Activated naive CD8-positive, alpha-beta T cell treated with anti-CD3 and anti-CD28 coated beads, Interleukin-2, amount 50 U/mL, for 16 hours (primary cell): ENCODE data around the gene DCAF5.
"Not testable (repeated sequence)": the region's sequence is repeated elsewhere in the genome, so short reads cannot be mapped to it uniquely, and the experiment has no call there.

Experiments used
- DNase-seq: peaks from one replicate; pipeline ENCODE4 v3.0.0-alpha.2; 2020; ENCODE audit warnings: low read depth, low spot score

The DCAF5 gene

DNA sequence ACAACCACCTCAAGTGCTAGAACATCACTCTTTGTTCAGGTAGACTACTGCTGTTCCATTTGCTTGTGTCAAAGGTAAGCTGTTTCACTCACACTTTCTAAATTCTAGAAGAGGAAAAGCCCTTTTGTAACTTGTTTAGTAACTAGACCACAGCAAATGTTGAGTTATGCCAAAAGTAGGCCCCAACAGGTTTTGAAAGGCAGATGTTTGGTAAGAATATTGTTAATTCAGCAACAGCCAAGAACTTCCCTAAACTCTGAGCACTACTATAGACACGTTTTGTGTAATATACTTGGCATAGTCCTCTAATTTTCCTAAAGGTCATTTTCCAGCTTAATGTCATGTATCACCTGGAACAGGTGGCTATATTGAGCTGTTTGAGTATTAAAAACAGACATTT is 79.0 kb downstream of the DCAF5 start:
- DNase-seq: no peak

- DNase-seq: no peak
These were observed 79.5 kb downstream of the DCAF5 start for GRCh38 chr14:69073429-69073828.

DNA sequence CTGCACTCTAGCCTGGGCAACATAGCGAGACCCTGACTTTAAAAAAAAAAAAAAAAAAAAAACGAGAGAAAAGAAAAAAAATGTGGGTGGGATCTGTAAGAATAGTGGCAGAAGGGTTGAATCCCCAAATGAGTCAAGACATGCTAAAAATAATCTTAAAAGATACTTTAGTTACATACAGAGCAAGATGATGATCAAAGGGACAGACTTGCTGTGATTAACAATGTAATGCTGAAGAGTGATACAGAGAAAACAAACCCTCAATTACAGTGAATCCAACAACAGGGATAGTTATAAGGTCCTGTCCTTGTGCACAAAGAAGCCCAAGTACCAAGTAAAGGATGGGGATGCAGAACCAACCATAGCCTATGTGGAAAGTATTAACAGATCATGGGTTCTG is 80.3 kb downstream of the DCAF5 start:
- no peak for DNase-seq

DNA sequence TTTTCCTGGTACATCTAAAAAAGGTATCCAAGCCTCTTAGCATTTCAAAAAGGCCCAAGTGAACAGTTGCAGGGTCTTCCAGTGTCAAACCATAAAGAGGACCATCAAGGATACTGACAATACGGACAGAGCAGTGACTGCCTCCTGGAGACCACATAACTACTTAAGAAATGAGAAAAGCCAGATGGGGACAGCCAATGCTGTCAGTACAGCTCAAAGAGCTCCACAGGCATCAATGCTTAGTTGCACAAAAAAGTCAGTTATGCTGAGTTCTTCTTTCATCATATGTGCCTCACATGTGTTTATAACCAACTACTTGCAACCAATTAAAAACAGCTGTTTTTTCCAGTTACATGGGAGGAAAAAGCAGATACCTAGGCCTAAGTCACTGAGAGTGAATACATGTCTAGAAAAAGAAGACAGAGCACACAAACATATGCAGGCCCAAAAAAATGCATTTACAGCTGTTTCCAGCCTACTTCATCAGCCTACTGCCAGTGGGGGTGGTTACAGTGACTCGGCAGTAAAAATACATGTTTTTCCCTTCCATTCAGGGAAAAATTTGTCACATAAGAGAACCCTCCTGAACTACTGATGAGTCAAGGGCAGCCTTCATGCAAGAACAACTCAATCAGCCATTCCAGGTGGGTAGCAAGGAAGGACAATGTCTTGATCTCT is 84.0 kb downstream of the DCAF5 start:
- DNase-seq: no peak

GRCh38 chr14:69066396-69067171 is 86.3 kb downstream of the DCAF5 start:
- DNase-seq: no peak

GRCh38 chr14:69065934-69066333 is 87.0 kb downstream of the DCAF5 start:
- DNase-seq: not testable (repeated sequence)

DNA sequence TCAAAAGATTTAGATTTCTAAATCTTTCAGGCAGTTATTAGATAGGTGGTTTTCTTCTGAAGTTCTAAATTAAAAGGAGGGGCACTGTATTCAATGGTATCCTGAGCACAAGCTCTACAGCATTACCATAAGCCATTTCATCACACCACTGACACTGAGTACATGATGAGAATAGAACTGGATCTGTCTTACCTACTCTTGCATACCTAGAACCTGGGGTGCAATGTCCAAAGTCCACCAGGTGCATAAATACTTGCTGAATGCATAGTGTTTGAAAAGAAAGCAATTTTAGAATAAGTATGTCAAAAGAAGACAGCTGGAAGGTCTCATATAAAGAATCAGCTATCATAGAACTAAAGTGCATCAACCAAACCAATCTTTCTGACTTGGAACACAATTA is 88.3 kb downstream of the DCAF5 start:
- DNase-seq: no peak

DNA sequence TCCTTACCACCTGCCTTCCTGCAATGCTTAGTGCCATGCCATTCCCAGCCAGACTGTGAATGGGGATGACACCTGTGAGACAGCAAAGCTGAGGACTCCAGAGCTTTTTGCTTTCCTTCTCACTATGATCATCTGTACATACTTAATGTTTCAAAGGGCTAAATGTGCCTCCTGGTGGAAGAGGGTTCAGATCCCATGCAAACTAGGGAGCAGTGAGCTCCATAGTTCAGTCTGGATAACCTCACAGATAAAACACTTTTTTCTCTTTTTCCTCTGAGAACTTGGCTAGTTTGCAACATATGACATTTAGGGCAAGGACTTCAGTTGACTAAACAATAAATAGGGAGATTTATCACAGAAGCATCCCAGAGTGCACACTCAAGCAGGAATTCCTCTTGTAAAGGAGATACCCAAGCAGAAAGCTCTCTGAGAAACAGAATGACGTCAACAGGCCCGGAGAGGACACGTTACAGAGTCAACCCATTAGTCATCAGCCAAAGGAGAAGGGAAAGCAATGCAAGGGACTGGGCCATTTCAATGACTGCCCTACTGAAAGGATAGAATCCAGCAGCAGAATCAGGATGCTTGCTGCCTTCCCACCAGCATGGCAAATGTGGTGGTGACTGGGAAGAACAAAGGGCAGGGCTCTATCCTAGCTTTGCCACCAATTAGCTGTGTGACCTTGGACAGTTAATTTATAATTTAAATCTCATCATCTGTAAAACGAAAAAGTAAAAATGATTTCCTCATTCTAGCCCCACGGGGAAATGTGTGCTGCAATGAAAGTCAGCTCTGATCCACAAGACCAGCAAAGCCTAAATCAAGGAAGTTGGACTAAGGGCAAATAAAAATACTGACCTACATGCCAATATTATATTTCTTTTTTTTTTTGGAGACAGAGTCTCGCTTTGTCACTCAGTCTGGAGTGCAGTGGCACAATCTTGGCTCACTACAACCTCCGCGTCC is 93.0 kb downstream of the DCAF5 start:
- no peak for DNase-seq

DNA sequence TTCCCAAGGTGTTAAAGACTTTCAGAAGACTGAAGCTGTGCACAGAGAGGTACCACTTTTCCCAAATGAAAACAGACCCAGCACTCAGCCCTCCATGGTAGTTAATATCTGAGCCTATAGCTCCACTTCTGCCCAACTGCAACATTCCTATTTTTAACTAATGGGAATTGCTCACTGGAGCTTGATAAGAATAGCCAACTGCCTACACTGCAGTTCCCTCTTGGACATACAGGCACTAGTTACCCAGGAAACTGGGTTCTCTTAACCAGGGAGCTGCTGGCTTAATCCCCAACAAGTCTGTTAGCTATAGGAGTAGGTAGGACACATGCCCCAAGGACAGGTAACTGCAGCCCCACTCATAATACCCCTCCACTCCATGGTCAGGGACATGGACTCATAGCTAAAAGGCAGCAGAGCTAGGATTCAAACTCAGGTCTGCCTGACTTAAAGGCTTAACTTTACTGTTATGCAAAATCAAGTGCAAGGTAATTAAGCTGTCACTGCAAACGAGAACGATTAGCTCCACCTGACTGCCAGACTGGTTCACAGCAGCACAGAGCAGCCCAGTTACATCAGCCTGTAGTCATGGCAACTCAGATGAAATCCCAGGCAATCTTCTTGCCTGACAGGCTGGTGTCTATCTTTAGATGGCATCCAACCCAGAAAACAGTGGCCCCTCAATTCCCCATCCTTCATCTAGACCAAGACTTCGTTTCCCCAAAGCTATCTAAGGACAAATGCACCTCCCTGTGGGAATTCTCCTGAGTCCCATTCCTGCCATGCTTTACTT is 96.7 kb downstream of the DCAF5 start:
- no peak for DNase-seq

GRCh38 chr14:69055125-69055524 is 97.8 kb downstream of the DCAF5 start:
- no peak for DNase-seq

- DNase-seq: no peak
These were observed 98.9 kb downstream of the DCAF5 start for GRCh38 chr14:69054030-69054429.

GRCh38 chr14:69052181-69052601 is 100.7 kb downstream of the DCAF5 start:
- DNase-seq: no peak

DNA sequence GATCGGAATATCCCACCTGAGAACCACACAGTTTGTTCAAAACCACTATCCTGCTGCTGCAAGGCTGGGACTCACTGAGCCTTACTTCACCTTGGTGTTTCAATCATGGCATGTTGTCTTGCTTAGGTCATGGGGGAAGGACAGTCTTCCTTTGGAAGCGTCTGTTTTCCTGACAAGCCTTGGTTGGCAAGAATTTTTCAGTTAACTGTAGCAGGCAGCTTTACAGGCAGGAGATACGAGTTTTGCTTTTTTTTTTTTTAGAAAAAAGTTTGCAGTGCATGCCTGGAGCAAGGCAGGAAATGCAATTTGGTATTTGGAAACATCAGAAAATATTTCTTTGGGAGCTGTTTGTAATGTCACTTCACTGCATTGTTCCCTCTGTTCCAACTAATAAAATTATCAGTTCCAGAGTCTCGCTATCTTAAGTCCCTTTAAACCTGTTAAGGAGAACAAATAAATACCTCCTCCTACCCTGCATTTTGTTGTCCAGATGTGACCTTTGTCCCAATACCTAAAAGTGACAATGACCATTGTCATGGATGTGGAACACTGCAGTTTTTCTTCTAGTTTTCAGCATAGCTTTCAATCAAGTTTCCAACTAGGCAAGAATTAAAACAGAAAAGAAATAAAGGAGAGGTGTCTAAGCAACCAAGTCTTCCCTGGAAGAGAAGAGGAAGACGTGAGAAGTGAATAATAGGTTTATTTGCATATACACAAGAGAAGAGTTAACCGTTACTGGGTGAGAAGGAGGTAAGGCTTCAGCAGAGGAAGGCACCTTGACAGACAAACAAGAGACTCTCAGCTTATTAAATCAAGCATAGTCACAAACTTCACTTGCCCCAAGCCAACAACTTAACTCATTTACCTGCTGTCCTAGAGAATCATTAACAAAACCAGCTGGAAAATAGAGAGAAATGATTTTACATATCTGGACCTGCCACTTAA is 102.4 kb downstream of the DCAF5 start:
- no peak for DNase-seq

GRCh38 chr14:69049675-69050074 is 103.2 kb downstream of the DCAF5 start:
- DNase-seq: no peak

DNA sequence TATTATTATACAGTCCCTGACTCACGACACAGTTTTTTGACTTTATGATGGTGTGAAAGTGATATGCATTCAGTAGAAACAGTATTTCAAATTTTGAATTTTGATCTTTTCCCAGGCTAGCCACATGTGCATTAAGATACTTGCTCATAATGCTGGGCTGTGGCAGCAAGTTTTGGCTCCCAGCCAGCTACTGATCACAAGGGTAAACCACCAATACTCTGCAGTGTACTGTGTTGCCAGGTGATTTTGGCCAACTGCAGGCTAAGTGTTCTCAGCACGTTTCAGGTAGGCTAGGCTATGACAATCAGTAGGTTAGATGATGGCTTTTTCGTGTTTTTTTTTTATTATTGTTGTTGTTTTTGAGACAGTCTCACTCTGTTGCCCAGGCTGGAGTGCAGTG is 104.5 kb downstream of the DCAF5 start:
- DNase-seq: no peak

DNA sequence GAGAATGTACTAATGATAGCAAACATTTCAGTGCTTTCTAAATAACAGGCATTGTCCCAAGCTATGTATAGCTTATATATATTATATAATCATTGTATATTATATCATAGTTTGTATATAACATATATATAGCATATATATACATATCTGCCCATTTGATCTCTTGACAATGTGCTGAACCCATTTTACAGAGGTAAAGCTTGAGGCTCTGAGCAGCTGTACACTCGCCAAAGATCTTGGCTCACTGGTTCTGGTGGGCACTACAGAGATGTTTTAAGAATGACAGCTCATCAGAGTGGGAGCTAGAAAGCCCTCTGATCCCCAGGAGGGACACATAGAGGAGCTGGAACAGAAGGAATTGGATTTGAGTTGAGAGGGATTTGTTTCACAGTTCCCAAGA is 105.7 kb downstream of the DCAF5 start:
- DNase-seq: no peak

GRCh38 chr14:69046476-69046860 is 106.5 kb downstream of the DCAF5 start:
- DNase-seq: no peak

GRCh38 chr14:69045857-69046475 is 107.0 kb downstream of the DCAF5 start:
- DNase-seq: no peak

DNA sequence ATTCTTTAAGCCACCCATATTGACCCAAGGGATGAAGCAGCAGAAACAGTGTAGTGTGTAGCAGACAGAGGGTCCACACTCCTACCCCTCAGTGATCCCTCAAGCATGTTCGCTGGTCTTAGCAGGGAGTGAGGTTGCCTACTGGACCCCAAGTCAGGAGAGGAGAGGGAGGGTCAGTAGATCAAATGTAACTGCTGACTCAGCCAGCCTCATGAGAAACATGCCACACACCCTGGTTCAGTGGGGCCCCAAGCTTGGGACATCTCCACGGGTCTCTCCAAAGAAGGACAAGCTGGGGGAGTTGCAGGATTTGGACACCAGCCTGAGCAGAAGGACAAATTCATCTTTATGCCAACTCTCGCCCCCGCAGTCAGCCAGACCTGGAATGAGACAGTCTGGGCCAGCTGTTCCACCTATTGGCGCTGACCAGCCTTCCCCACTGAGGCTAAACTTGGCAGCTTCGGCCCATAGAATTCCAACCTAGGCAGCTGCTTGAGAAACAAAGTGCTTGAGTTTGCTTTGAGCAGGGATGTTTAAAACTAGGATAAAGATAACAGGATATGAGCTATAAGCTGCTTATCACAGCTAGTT is 107.9 kb downstream of the DCAF5 start:
- DNase-seq: no peak
